DND-41 (cell line): Measurements from ENCODE around the gene EXD3.

Source experiments
- CTCF ChIP-seq: IDR thresholded peaks from 2 replicates; pipeline ENCODE4 v1.5.1; 2012; ENCODE audit warnings: borderline replicate concordance, low read length, moderate library complexity, mild to moderate bottlenecking; ENCODE audit not compliant: poor library complexity, severe bottlenecking; ENCODE audit errors: extremely low read depth
- EZH2 ChIP-seq: IDR thresholded peaks from 3 replicates; pipeline ENCODE4 v1.6.1; 2012; ENCODE audit warnings: borderline replicate concordance, low read depth, mild to moderate bottlenecking, moderate library complexity, low read length, inconsistent platforms; ENCODE audit not compliant: severe bottlenecking

GRCh38 chr9:137367506-137368430, 55.2 kb downstream of the EXD3 start:
- TF ChIP-seq CTCF, result no peak
- TF ChIP-seq EZH2, result no peak
